ENCODE data around the gene CEP68.

DNA sequence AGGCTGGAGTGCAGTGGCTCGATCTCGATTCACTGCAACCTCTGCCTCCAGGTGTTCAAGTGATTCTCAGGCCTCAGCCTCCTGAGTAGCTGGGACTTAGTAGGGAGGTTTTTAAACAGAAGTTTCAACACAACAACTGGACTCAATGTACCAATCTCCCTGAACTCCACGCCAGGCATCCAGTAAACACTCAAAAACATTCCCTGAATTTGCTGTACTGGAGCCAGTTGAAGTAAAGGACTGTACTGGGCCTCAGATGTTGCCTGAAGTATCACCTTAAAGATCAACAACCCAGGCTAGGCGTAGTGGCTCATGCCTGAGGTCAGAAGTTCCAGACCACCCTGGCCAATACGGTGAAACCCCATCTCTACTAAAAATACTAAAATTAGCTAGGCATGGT lies 51.3 kb downstream of the CEP68 start:
- TF ChIP-seq POLR2A (IDR thresholded peaks at IDR 0.05; ENCODE audit: low read length) (no peak), HDAC2 (IDR thresholded peaks at IDR 0.05) (no peak), NR3C1 (IDR thresholded peaks at IDR 0.05) (no peak), TP53 (CRISPR knock-in tag; IDR thresholded peaks at IDR 0.05) (no peak), ZNF302 (CRISPR knock-in tag; IDR thresholded peaks at IDR 0.05) (no peak), POLR2AphosphoS2 (conservative IDR thresholded peaks at IDR 0.05; ENCODE audit: low read length) (no peak)
- TF ChIP-seq, protein P1, sequence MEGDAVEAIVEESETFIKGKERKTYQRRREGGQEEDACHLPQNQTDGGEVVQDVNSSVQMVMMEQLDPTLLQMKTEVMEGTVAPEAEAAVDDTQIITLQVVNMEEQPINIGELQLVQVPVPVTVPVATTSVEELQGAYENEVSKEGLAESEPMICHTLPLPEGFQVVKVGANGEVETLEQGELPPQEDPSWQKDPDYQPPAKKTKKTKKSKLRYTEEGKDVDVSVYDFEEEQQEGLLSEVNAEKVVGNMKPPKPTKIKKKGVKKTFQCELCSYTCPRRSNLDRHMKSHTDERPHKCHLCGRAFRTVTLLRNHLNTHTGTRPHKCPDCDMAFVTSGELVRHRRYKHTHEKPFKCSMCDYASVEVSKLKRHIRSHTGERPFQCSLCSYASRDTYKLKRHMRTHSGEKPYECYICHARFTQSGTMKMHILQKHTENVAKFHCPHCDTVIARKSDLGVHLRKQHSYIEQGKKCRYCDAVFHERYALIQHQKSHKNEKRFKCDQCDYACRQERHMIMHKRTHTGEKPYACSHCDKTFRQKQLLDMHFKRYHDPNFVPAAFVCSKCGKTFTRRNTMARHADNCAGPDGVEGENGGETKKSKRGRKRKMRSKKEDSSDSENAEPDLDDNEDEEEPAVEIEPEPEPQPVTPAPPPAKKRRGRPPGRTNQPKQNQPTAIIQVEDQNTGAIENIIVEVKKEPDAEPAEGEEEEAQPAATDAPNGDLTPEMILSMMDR (IDR thresholded peaks at IDR 0.05): no peak
- TF ChIP-seq, protein P2, sequence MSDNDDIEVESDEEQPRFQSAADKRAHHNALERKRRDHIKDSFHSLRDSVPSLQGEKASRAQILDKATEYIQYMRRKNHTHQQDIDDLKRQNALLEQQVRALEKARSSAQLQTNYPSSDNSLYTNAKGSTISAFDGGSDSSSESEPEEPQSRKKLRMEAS (IDR thresholded peaks at IDR 0.05): no peak
- TF ChIP-seq, protein P3, sequence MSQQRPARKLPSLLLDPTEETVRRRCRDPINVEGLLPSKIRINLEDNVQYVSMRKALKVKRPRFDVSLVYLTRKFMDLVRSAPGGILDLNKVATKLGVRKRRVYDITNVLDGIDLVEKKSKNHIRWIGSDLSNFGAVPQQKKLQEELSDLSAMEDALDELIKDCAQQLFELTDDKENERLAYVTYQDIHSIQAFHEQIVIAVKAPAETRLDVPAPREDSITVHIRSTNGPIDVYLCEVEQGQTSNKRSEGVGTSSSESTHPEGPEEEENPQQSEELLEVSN (IDR thresholded peaks at IDR 0.05; ENCODE audit: borderline replicate concordance, low read depth): no peak

All from A549 (cell line).